Esophagus (tissue), 2 donors: ENCODE data around the gene KLF2. TPM values are rescaled to one million over a fixed set of nuclear protein-coding genes. Genes with fewer than 3 reads are reported as not detected.
"Not testable (repeated sequence)": the region's sequence is repeated elsewhere in the genome, so short reads cannot be mapped to it uniquely, and the experiment has no call there.

Source experiments
- H3K27ac ChIP-seq, 2 donors: one replicate each; pipeline ENCODE4 v1.5.1; 2013; ENCODE audit warnings: low read depth in 2 of 2, mild to moderate bottlenecking in 2 of 2, inconsistent platforms in 1 of 2, low read length in 1 of 2, moderate library complexity in 1 of 2
- H3K27me3 ChIP-seq, 2 donors: one replicate each; pipeline ENCODE4 v1.6.1; 2013; ENCODE audit warnings: low read length in 2 of 2, control low read depth in 1 of 2, mild to moderate bottlenecking in 1 of 2; ENCODE audit not compliant: insufficient read depth in 2 of 2, control insufficient read depth in 1 of 2
- H3K36me3 ChIP-seq, 2 donors: one replicate each; pipeline ENCODE4 v1.6.1; 2013; ENCODE audit warnings: low read length in 1 of 2; ENCODE audit not compliant: control insufficient read depth in 2 of 2, insufficient read depth in 2 of 2
- H3K4me1 ChIP-seq, 2 donors: one replicate each; pipeline ENCODE4 v1.6.1; 2013; ENCODE audit warnings: low read length in 1 of 2; ENCODE audit not compliant: control insufficient read depth in 2 of 2, insufficient read depth in 2 of 2
- H3K4me3 ChIP-seq, 2 donors: one replicate each; pipeline ENCODE4 v1.5.1; 2013; ENCODE audit warnings: low read length in 2 of 2, mild to moderate bottlenecking in 2 of 2, low read depth in 1 of 2, moderate library complexity in 1 of 2
- H3K9me3 ChIP-seq, 2 donors: one replicate each; pipeline ENCODE4 v1.6.1; 2013; ENCODE audit warnings: mild to moderate bottlenecking in 2 of 2, low read depth in 1 of 2, low read length in 1 of 2, moderate library complexity in 1 of 2; ENCODE audit not compliant: control insufficient read depth in 2 of 2, insufficient read depth in 1 of 2
- WGBS, 2 donors: extraction: QIAGEN DNeasy Blood & Tissue Kit; methylation state at CpG; one replicate each; pipeline ENCODE4 v1.1.7; 2013; 5-methylcytosine and 5-hydroxymethylcytosine counted together
- polyA plus RNA-seq, 2 donors: library from polyadenylated mRNA; stranded (reverse); fragments of 200-250 nt; gene quantifications; one replicate each; pipeline ENCODE4 v1.2.3, GENCODE V29; 2013
- donor health status: healthy with polysubstance abuse.
- donor health status: Bipolar disorder and iron deficiency.

Gene KLF2
- polyA plus RNA-seq, 2 donors, result 2.4 to 12.1 TPM

GRCh38 chr19:16290692-16291091 is 33.9 kb upstream of the KLF2 start:
- Histone ChIP-seq H3K27ac (peak overlapping the region in 1 of 2 donors; percentile 18), H3K4me3 (no peak overlapping the region), H3K36me3 (no peaks in the 10 kb centered on the region), H3K27me3 (no peaks in the 10 kb centered on the region), H3K4me1 (peaks cover 2 to 3% of the 10 kb centered on the region in 2 donors), H3K9me3 (no peaks in the 10 kb centered on the region)
- 79 to 80% methylated on average over 10 of the region's 10 CpGs for WGBS, 2 donors

DNA sequence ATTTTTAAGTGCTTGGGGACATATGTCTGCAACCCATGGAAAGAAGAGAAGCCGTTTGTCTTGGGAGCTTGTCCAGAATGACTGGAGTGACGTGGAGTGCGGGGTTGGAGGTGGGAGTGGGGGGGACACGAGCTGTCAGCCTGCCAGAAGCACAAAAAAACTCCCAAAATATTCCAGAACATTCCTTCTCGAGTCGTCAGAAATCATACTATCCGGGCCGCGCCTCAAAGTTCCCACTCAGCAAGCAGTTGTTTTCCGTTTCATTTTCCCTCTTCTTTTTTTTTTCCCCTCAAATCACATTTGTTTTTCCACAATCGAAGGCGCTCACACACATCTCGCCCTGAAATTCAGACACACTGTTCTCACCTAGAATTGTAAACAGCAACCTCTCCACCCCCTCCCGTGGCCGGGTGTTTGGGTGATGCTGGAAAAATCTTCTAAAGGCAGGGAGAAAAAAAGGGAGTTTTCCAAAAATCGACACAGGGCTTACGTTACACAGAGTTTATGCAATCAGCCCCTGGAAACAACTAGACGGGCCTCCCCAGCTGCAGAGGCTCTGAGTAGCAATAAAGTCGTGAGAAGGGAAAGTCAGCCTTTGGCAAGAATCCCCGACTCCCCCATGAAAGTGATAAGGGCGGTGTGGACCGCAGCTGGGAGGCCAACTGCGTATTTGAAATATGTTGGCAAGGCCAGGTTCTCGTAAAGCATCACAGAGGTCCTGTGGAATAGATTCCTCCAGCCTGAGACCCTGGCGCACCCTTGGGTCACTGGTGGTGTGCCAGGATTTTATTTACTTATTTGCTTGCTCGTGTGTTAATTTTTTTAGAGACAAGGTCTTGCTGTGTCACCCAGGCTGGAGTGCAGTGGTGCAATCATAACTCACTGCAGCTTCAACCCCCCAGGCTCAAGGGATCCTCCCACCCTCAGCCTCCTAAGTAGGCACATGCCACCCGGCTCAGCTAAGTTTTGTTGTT is 31.2 kb upstream of the KLF2 start:
- Histone ChIP-seq H3K9me3 (no peaks in the 10 kb centered on the region), H3K36me3 (no peaks in the 10 kb centered on the region), H3K27me3 (no peaks in the 10 kb centered on the region), H3K4me1 (no peaks in the 10 kb centered on the region), H3K27ac (peak overlapping the region; percentile 57 to 82), H3K4me3 (no peak overlapping the region)
- 21 to 26% methylated on average over 27 of the region's 27 CpGs for WGBS, 2 donors

GRCh38 chr19:16295057-16295456 is 29.6 kb upstream of the KLF2 start:
- Histone ChIP-seq H3K4me3 (no peak overlapping the region), H3K36me3 (no peaks in the 10 kb centered on the region), H3K27ac (no peak overlapping the region), H3K9me3 (no peaks in the 10 kb centered on the region), H3K27me3 (no peaks in the 10 kb centered on the region), H3K4me1 (no peaks in the 10 kb centered on the region)
- 66 to 77% methylated on average over 12 of the region's 12 CpGs for WGBS, 2 donors

GRCh38 chr19:16296713-16297112 is 27.9 kb upstream of the KLF2 start:
- 69 to 74% methylated on average over 7 of the region's 7 CpGs for WGBS, 2 donors
- no peaks in the 10 kb centered on the region for H3K9me3 ChIP-seq
- no peaks in the 10 kb centered on the region for H3K27me3 ChIP-seq
- H3K36me3 ChIP-seq, result no peaks in the 10 kb centered on the region
- peak overlapping the region in 1 of 2 donors; percentile 76 for H3K27ac ChIP-seq
- H3K4me3 ChIP-seq, result no peak overlapping the region
- H3K4me1 ChIP-seq, result no peaks in the 10 kb centered on the region

GRCh38 chr19:16297575-16298178 is 26.9 kb upstream of the KLF2 start:
- Histone ChIP-seq H3K4me1 (no peaks in the 10 kb centered on the region), H3K9me3 (no peaks in the 10 kb centered on the region), H3K27me3 (no peaks in the 10 kb centered on the region), H3K36me3 (no peaks in the 10 kb centered on the region), H3K27ac (peak overlapping the region; percentile 66 to 76), H3K4me3 (no peak overlapping the region)
- 66 to 74% methylated on average over 9 of the region's 9 CpGs for WGBS, 2 donors

- no peak overlapping the region for H3K4me3 ChIP-seq
- 79 to 83% methylated on average over 3 of the region's 3 CpGs for WGBS, 2 donors
- H3K9me3 ChIP-seq, result no peaks in the 10 kb centered on the region
- no peaks in the 10 kb centered on the region for H3K27me3 ChIP-seq
- H3K27ac ChIP-seq, result no peak overlapping the region
- no peaks in the 10 kb centered on the region for H3K36me3 ChIP-seq
- H3K4me1 ChIP-seq, result no peaks in the 10 kb centered on the region
These were observed 26.3 kb upstream of the KLF2 start for GRCh38 chr19:16298334-16298733.

- no peak overlapping the region for H3K4me3 ChIP-seq
- 65 to 66% methylated on average over 25 of the region's 25 CpGs for WGBS, 2 donors
- H3K36me3 ChIP-seq, result no peaks in the 10 kb centered on the region
- H3K9me3 ChIP-seq, result no peaks in the 10 kb centered on the region
- no peaks in the 10 kb centered on the region for H3K4me1 ChIP-seq
- H3K27ac ChIP-seq, result no peak overlapping the region
- H3K27me3 ChIP-seq, result no peaks in the 10 kb centered on the region
These were observed 22.5 kb upstream of the KLF2 start for GRCh38 chr19:16301999-16302694.

GRCh38 chr19:16303755-16304154 is 20.9 kb upstream of the KLF2 start:
- 65 to 69% methylated on average over 3 of the region's 3 CpGs for WGBS, 2 donors

GRCh38 chr19:16304511-16304910 is 20.1 kb upstream of the KLF2 start:
- 88 to 93% methylated on average over 2 of the region's 2 CpGs for WGBS, 2 donors
- not testable (repeated sequence) for H3K4me1 ChIP-seq, H3K27me3 ChIP-seq, H3K27ac ChIP-seq, H3K4me3 ChIP-seq, H3K9me3 ChIP-seq, H3K36me3 ChIP-seq

More at GRCh38 chr19:16303755-16304154, 20.9 kb upstream of the KLF2 start:
- H3K36me3 ChIP-seq, result no peaks in the 10 kb centered on the region
- H3K4me3 ChIP-seq, result no peak overlapping the region
- no peak overlapping the region for H3K27ac ChIP-seq
- H3K27me3 ChIP-seq, result no peaks in the 10 kb centered on the region
- no peaks in the 10 kb centered on the region for H3K4me1 ChIP-seq
- no peaks in the 10 kb centered on the region for H3K9me3 ChIP-seq
